BJ (cell line): ENCODE results near the gene DIABLO. TPM values are rescaled to one million over a fixed set of nuclear protein-coding genes. Genes with fewer than 3 reads are reported as not detected.

Experiments used
- CTCF ChIA-PET: fragments of 350-600 bp; formaldehyde crosslinking; extraction: SDS; loops from one replicate; lab custom pipeline; 2021; ENCODE audit warnings: antibody characterized with exemption, inconsistent platforms; lab: Yijun Ruan, JAX
- POLR2A ChIA-PET: fragments of 300-600 bp; sonication (Branson Sonifier 250); formaldehyde crosslinking; extraction: SDS; loops from one replicate; lab custom pipeline; 2021; ENCODE audit warnings: antibody characterized with exemption; lab: Charles Lee
- DNase-seq: peaks from one replicate; pipeline ENCODE4 v3.0.0-alpha.2; 2011; ENCODE audit warnings: low read depth
- H3K27me3 ChIP-seq: 2 replicates; pipeline ENCODE4 v1.6.0; 2011; ENCODE audit warnings: low read length; ENCODE audit not compliant: control insufficient read depth, insufficient read depth
- H3K36me3 ChIP-seq: 2 replicates; pipeline ENCODE4 v1.5.1; 2011; ENCODE audit warnings: low read length; ENCODE audit not compliant: control insufficient read depth, insufficient read depth
- H3K4me3 ChIP-seq: 2 replicates; pipeline ENCODE4 v1.5.1; 2011; ENCODE audit warnings: low read depth, mild to moderate bottlenecking, control low read depth, low read length
- CTCF ChIP-seq: IDR thresholded peaks from 2 replicates; pipeline ENCODE4 v1.5.1; 2011; ENCODE audit warnings: low read depth, mild to moderate bottlenecking, control low read depth, inconsistent platforms, low read length, moderate library complexity; ENCODE audit not compliant: insufficient read depth
- polyA plus RNA-seq: library from polyadenylated mRNA; depleted of rRNA; stranded (reverse); fragments of >200 nt; gene quantifications from 2 replicates; pipeline ENCODE4 v1.2.3, GENCODE V29; 2011

DIABLO gene
- polyA plus RNA-seq, 1 experiment: 49.1 TPM

DNA sequence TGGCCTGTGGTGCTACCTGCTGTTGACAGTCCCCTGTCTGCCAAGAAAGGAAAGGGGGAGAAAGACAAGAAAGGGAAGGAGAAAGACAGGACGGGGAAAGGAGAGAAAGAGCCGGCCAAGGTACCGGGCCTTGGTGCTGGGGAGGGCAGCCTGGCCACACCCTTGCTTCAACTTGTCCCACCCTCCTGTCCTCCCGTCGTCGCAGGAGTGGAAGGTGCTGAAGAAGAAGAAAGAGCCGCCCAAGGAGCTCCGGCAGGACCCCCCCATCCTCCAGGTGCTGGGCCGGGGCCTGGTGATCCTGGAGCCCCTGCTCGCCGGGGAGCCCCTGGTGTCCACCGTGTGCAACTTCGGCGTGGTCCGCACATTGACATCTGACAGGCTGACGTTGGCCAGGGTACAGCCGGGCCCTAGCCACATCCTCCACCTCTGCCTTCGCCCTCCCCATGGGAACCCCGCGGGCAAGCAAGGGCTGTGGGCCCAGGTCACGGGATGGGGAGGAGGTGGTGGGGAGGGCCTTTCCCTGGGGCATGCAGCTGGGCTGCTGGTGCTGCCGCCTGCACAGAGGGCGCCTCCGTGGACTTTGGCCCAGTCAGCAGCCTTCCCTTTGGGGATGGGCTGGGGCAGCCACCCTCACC is 25.2 kb downstream of the DIABLO start:
- no peaks in the 10 kb centered on the region for H3K36me3 ChIP-seq
- no peak overlapping the region for H3K4me3 ChIP-seq
- no peak for DNase-seq
- POLR2A ChIA-PET: no interaction called here
- TF ChIP-seq CTCF: no peak
- H3K27me3 ChIP-seq: peaks cover 10% of the 10 kb centered on the region
- CTCF ChIA-PET: interaction anchor here (1.2 to 1.7 kb wide), 3 partner anchors 8 to 406 kb away, joined by 3 to 9 read pairs (median 3); no protein-coding TSS in a partner anchor

GRCh38 chr12:122199484-122200355 is 26.1 kb downstream of the DIABLO start:
- H3K4me3 ChIP-seq: no peak overlapping the region
- DNase-seq: no peak
- POLR2A ChIA-PET: no interaction called here
- H3K36me3 ChIP-seq: no peaks in the 10 kb centered on the region
- no peak for TF ChIP-seq CTCF
- H3K27me3 ChIP-seq: peaks cover 6% of the 10 kb centered on the region
- CTCF ChIA-PET: interaction anchor here (1.3 to 1.6 kb wide), 2 partner anchors 9 to 145 kb away, joined by 3 to 5 read pairs; no protein-coding TSS in a partner anchor

DNA sequence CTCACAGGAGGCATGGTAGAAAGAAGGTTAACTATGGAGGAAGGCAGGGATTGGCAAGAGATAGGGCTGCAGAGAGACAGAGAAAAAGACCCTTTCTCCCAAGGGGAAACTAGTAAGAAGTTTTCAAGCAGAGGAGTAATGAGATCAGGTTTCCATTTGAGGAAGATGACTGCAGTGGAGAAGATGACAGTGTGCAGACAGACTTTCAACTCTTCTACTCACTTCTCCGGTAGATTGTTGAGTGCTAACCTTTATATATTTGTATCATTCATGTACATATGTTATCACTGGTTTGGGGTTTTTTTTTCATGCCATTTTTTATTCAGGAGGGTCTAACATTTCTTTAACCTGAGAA is 28.3 kb downstream of the DIABLO start:
- ChIA-PET POLR2A (no interaction called here), CTCF (no interaction called here)
- H3K36me3 ChIP-seq: no peaks in the 10 kb centered on the region
- no peak for TF ChIP-seq CTCF
- no peaks in the 10 kb centered on the region; the same call in 1 of the 2 replicates for H3K27me3 ChIP-seq
- no peak for DNase-seq
- no peak overlapping the region for H3K4me3 ChIP-seq

GRCh38 chr12:122195405-122195804 is 30.4 kb downstream of the DIABLO start:
- no peaks in the 10 kb centered on the region for H3K36me3 ChIP-seq
- H3K4me3 ChIP-seq: no peak overlapping the region
- POLR2A ChIA-PET: no interaction called here
- no peaks in the 10 kb centered on the region; the same call in 1 of the 2 replicates for H3K27me3 ChIP-seq
- no peak for DNase-seq
- no peak for TF ChIP-seq CTCF
- CTCF ChIA-PET: interaction anchor here (1.2 kb wide), 1 partner anchor 63 kb away, joined by 3 read pairs; no protein-coding TSS in a partner anchor

GRCh38 chr12:122194804-122195203 is 31.0 kb downstream of the DIABLO start:
- DNase-seq: no peak
- Histone ChIP-seq H3K27me3 (no peaks in the 10 kb centered on the region), H3K4me3 (no peak overlapping the region), H3K36me3 (no peaks in the 10 kb centered on the region)
- ChIA-PET CTCF (no interaction called here), POLR2A (no interaction called here)
- TF ChIP-seq CTCF: no peak
